HepG2 (cell line): Measurements from ENCODE around the gene ID4. TPM values are rescaled to one million over a fixed set of nuclear protein-coding genes. Genes with fewer than 3 reads are reported as not detected.

Source experiments
- BATF2 ChIP-seq: sonication (generic); formaldehyde crosslinking; IDR thresholded peaks from 2 replicates; pipeline ENCODE4 v1.8.0; 2022; ENCODE audit warnings: mild to moderate bottlenecking, missing genetic modification reagents, moderate library complexity
- CSRNP1 ChIP-seq: sonication (generic); formaldehyde crosslinking; IDR thresholded peaks from 2 replicates; pipeline ENCODE4 v1.8.1; 2023; ENCODE audit warnings: mild to moderate bottlenecking, missing genetic modification reagents
- KAT7 ChIP-seq: IDR thresholded peaks from 2 replicates; pipeline ENCODE4 v1.6.1; 2018; ENCODE audit warnings: borderline replicate concordance, missing compliant biosample characterization
- LRRFIP1 ChIP-seq: sonication (generic); formaldehyde crosslinking; conservative IDR thresholded peaks from 2 replicates; pipeline ENCODE4 v1.4.0; 2020; ENCODE audit warnings: missing genetic modification reagents
- PRDM15 ChIP-seq: sonication (generic); formaldehyde crosslinking; IDR thresholded peaks from 2 replicates; pipeline ENCODE4 v1.4.0; 2020; ENCODE audit warnings: missing genetic modification reagents
- RAD21 ChIP-seq: fragments of 450-650 bp; formaldehyde crosslinking; IDR thresholded peaks from 2 replicates; pipeline ENCODE4 v1.5.0; 2020; ENCODE audit warnings: mild to moderate bottlenecking
- RELA ChIP-seq: sonication (generic); formaldehyde crosslinking; IDR thresholded peaks from 2 replicates; pipeline ENCODE4 v1.4.0; 2020; ENCODE audit warnings: missing genetic modification reagents
- ZHX2 ChIP-seq, 2 experiments: sonication (generic) in 1 of 2; formaldehyde crosslinking in 1 of 2; IDR thresholded peaks; 2 replicates each; pipeline versions ENCODE4 v1.6.1 to v1.9.0; 2014 to 2022; ENCODE audit warnings: antibody characterized with exemption in 1 of 2, borderline replicate concordance in 1 of 2, inconsistent platforms in 1 of 2, low read depth in 1 of 2, missing genetic modification reagents in 1 of 2
- ZNF597 ChIP-seq: sonication (generic); formaldehyde crosslinking; IDR thresholded peaks from 2 replicates; pipeline ENCODE4 v1.5.0; 2020; ENCODE audit warnings: missing genetic modification reagents
- polyA plus RNA-seq, 8 experiments: library from polyadenylated mRNA; depleted of rRNA in 3 of 8; stranded (reverse) in 7 of 8; unstranded in 1 of 8; fragments of >200 nt; fragmentation: Illumina TruSeq in 4 of 8; extraction: Trizol in 4 of 8; gene quantifications; 2 replicates each; pipeline versions ENCODE4 v1.2.1 to v1.2.3, GENCODE V29; 2011 to 2016; ENCODE audit warnings: low read depth in 4 of 8, missing spikeins in 1 of 8, mixed read lengths in 1 of 8; ENCODE audit not compliant: insufficient read depth in 1 of 8
- total RNA-seq, 5 experiments: library from RNA; depleted of rRNA; stranded (reverse); fragments of >200 nt; fragmentation: Illumina TruSeq; extraction: Trizol; gene quantifications; 2 replicates each; pipeline ENCODE4 v1.2.3, GENCODE V29; 2016; ENCODE audit warnings: low read depth in 1 of 5

ID4 gene
- total and polyA plus RNA-seq, 2 of the 13 experiments (the other 11 are each of a cell fraction or from before 2014, with no cell fraction given), result 0.20 to 0.44 TPM

GRCh38 chr6:19837511-19838441, 606 bp downstream of the ID4 start (continued):
- TF ChIP-seq ZNF597 (CRISPR knock-in tag) (no peak), RELA (0 out of 2 replicates have a peak, but pooled peaks have one; percentile 36), RAD21 (CRISPR knock-in tag) (peak; percentile 22; the same call in 1 of the 2 replicates), BATF2 (CRISPR knock-in tag) (0 out of 2 replicates have a peak, but pooled peaks have one; percentile 52), ZHX2 (IDR thresholded peaks at IDR 0.05; ENCODE audit: low read depth) (no peak), ZHX2 (CRISPR knock-in tag; IDR thresholded peaks at IDR 0.05; ENCODE audit: borderline replicate concordance) (peak; percentile 61; the same call in 1 of the 2 replicates), PRDM15 (CRISPR knock-in tag) (peak; percentile 43; the same call in 1 of the 2 replicates), KAT7 (CRISPR knock-in tag) (0 out of 2 replicates have a peak, but pooled peaks have one; percentile 33), CSRNP1 (CRISPR knock-in tag) (no peak), LRRFIP1 (CRISPR knock-in tag) (no peak)
